Amniotic epithelial cell (primary cell): Measurements from ENCODE around the gene SLC25A5.
A peak's percentile ranks its signal among the peaks of the same experiment; 100 is the strongest.
"Not testable (repeated sequence)": the region's sequence is repeated elsewhere in the genome, so short reads cannot be mapped to it uniquely, and the experiment has no call there.

Source experiments
- DNase-seq: peaks from one replicate; pipeline ENCODE4 v3.0.0-alpha.2; 2010; ENCODE audit warnings: low read depth

The SLC25A5 gene

GRCh38 chrX:119477812-119478232, 9.6 kb downstream of the SLC25A5 start:
- DNase-seq, result peak; percentile 97

DNA sequence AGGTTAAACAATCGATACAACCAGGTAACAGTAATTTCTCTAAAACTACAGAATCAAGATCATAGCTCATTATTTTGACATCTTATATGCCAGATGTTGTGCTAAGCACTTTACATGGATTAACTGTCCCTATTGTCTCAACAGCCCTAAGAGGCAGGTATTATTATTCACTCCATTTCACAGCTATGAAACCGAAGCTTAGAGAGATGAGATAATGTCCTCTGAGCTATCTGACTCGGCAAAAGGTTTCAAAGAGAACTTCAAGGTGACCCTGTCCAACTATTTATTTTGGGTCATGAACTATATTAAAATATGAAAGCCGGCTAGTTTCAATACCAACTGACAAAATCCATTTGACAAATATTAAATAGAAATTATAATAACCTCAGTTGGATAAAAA, 10.3 kb downstream of the SLC25A5 start:
- no peak for DNase-seq

- DNase-seq, result no peak
These were observed 11.6 kb downstream of the SLC25A5 start for GRCh38 chrX:119479845-119480244.

DNA sequence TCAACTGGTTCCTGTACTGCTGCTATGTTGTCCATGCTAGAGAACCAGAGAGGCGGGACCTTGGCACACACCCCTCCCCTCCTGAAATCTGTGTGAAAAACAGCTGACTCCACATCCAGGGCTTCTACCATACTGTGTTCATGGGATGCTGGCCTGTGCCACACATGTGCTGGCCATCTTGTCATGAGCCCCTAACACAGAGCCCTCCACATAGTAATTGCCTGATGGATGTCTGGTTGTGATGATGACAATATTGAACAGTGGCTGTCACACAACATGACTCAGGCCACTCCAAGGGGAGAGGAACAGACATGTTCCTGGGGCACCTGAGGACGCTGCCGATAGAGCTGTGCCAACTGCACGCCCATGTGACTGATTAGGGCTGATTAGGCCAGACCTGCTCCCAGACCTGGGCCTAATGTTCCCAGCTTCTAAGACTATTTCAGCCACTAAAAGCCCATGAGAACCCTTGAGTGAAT, 13.1 kb downstream of the SLC25A5 start:
- peak; percentile 11 for DNase-seq

DNA sequence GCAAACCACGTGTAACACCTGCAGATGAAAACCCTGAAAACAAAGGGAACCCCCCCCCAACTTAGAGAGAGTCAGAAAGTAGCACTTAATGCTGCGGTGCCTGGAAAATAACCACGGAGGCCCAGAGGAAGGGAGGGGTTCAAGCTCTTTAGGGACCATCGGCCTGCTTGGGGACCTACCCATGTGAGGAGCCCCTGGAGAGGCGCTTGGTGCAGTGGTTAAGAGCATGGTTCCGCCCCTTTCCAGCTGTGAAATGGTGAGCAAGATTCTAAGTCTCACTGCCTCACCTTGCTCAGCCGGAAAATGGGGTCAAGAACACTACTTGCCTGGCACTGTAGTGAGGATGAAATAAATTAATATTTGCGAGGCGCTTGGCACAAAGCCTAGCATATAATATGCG, 13.8 kb downstream of the SLC25A5 start:
- DNase-seq, result no peak

DNA sequence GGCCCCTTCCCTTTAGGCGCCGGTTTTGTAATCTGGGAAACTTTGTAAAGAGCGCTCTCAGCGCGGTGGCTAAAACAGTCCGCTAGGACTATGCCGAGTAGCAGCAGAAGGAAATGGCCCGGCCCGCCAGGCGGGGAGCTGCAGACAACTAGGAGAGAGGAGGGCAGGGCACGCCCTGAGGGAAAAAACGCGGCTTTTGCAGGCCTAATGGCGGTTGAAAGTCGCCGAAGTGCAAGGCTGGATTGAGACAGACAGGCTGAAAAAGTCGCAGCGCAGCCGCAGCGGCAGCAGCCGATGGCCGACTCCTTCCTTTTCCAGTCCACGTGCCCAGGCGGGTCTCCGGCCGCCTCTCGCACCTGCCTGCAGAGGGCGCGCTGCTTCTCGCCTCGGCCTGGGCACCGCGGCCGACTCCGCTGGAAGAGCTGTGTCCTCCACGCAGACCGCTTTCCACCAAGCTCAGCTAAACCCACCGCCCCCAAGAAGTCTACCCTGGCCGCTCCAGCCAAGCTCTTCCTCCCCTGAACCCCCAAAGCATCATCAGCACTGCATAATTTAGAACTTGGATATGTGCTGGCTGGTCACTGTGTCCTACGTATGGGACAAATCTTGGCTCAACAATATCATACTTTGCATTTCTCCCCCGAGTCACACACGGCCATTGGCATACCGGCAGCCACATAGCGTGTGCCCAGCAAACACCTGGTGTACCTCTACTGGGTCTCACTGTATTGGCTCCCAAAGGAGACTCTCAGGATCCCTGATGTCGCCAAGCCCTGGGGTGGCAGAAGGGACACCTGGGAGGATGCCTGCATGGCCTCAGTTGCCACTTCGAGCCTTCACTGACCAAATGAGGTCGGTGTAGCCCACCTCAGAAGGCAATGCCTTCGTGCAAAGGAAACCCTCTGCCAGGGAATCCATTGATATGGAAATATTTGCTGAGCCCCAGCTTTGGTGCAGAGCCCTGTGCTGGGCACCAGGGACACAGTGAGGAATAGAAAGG, 14.5 kb downstream of the SLC25A5 start:
- peak; percentile 31 for DNase-seq

DNA sequence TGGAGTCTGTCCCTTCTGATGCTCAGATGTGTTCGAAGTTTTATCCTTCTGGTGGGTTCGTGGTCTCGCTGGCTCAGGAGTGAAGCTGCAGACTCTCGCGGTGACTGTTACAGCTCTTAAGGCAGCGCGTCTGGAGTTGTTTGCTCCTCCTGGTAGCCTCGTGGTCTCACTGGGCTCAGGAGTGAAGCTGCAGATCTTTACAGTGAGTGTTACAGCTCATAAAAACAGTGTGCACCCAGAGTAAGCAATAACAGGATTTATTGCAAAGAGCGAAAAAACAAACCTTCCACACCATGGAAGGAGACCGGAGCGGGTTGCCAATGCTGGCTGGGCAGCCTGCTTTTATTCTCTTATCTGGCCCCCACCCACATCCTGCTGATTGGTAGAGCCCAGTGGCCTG, 18.5 kb downstream of the SLC25A5 start:
- no peak for DNase-seq

DNA sequence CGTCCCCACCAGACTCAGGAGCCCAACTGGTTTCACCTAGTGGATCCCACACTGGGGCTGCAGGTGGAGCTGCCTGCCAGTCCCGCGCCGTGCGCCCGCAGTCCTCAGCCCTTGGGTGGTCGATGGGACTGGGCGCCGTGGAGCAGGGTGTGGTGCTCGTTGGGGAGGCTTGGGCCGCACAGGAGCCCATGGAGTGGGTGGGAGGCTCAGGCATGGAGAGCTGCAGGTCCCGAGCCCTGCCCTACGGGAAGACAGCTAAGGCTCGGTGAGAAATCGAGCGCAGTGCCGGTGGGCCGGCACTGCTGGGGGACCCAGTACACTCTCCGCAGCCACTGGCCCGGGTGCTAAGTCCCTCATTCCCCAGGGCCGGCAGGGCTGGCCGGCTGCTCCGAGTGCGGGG, 19.5 kb downstream of the SLC25A5 start:
- not testable (repeated sequence) for DNase-seq

GRCh38 chrX:119488749-119489148, 20.5 kb downstream of the SLC25A5 start:
- DNase-seq, result peak; percentile 27

DNA sequence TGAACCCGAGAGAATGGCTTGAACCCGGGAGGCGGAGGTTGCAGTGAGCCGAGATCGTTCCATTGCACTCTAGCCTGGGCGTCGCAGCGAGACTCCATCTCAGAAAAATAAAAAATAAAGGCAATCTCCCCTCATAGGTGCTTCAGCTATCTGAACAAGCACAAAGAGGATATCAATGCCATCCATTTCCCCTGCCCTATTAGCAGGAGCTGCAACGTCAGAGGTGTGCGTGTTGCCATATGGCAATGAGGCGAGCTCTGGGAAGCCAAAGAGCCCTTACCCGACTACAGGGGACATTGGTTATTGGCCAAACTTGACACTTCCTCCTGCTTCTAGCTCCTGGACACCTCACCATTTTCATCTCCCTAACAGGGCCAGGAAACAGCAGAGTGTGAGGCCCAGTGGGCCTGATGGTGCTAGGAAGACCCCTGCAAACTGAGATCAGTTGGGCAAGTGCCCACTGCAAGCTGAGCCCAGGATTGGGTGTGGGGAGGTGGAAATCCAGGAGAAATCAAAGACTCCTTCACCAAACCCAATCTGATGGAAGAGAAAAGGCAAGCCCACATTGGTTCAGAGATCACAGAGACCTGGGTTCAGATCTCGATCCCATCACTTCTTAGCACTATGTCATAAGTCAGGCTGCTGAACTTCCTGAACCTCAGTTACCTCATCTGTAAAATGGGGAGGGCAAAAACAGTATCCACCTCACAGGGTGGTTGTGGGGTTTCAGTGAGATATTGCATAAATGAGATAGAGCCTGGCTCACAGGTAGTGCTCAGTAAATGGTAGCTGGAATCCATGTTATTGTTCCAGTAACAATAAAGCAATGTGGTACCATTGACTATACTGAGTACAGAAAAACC, 21.2 kb downstream of the SLC25A5 start:
- no peak for DNase-seq

GRCh38 chrX:119492463-119492862, 24.2 kb downstream of the SLC25A5 start:
- DNase-seq, result no peak

GRCh38 chrX:119493851-119494495, 25.7 kb downstream of the SLC25A5 start:
- DNase-seq, result not testable (repeated sequence)

GRCh38 chrX:119495734-119496726, 27.8 kb downstream of the SLC25A5 start:
- no peak for DNase-seq

DNA sequence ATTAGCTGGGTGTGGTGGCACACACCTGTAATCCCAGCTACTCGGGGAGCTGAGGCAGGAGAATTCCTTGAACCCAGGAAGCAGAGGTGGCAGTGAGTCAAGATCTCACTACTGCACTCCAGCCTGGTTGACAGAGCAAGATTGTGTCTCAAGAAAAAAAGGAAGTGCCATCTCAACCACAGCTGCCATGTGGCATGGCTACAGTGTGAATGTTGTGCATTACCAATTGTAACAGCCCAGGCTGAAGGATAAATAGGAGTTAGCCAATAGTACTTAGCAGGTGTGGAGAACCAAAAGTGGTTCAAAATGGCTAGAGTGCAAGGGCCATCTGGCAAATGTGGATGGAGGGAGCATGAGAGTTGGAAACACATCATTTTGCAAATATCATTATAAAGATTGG, 28.9 kb downstream of the SLC25A5 start:
- no peak for DNase-seq

GRCh38 chrX:119500061-119500800, 32.0 kb downstream of the SLC25A5 start:
- no peak for DNase-seq

DNA sequence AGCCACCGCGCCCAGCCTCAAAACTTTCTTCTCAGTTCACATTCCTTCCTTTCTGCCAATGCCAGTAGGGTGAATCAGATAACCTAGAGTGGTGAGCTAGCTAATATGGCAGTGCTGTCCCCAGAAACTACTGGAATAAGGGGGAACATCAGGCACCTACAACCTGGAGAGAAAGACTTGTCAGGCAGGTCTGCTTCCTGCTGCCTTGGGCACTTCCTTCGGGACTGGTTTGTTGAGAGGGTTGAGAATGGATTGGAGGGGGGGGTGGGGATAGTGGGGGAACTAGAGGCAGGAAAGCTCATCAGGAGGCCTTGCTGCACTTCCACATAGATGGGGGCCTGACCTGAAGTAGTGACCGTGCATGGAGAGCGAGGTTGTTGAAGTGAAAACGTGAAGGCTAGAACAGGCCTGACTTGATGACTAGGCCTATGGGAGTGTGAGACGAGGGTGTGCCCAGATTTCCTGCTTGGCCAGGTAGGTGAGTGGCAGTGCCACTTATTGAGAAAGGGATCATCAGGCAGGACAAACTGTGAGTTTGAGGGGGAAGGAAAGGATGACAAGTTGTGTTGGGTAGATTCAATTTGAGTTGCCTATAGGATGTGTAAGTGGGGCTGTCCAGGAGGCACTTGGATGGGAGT, 33.4 kb downstream of the SLC25A5 start:
- no peak for DNase-seq

DNA sequence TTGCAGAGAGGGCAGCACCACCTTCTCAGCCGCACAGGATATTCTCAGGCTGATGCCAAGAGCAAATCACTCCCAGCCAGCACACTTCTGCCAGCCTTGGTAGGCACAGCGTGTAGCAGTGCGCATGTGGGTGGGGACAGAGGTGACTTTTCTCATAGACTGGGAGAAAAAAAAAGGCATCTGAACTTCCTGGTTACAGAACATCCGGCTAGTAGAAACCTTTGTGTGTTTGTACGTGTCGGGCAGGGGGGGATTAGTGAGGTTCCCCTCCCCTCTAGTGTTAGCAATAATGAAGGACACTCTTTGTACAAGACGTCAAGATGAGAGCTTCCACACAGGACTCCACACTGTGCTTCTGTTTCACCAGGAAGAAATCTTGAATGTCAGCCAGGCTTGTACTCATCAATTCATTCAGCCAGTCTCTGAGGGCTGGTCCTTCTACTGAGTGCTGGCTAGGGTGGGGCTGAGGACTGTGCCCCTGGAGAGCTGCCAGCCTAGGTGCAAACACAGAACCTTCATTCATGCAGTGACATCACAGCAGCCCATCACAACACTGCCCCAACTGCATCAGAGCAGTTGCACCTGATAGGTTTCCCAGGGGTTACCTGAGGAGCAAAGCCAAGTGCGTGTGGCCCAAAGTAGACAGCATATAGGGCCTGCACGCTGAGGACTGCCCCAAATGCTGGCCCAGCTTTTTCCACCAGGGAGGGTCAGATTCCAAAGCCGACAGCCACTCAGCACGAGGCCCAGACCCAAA, 34.7 kb downstream of the SLC25A5 start:
- DNase-seq, result peak; percentile 6

DNA sequence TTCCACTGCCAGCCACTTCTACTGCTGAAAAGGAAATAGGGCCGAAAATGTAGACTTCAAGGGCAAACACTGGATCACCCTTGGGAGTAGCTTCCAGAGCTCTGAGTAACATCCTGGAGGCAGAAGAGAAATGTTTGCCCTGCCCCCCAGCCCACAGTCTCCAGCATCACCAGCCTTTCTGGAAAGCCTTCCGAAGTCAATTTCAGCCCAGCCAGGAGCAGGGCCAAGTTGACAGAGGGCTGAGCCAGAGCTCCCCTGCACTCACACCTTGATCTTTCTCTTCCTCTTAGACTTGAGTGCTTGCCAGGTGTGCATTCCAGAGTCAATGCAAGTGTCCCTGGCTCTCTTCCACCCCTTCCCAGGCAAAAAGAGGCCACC, 35.2 kb downstream of the SLC25A5 start:
- DNase-seq, result peak; percentile 70

- DNase-seq, result not testable (repeated sequence)
These were observed 36.9 kb downstream of the SLC25A5 start for GRCh38 chrX:119505145-119505544.
